Smooth muscle cell of the brain vasculature (primary cell): ENCODE results near the gene CPED1.

ENCODE experiments used
- DNase-seq: peaks from one replicate; pipeline ENCODE4 v3.0.0-alpha.2; 2012; ENCODE audit warnings: low read depth, low spot score

The CPED1 gene

GRCh38 chr7:121138262-121138933 is 149.9 kb downstream of the CPED1 start:
- DNase-seq, result no peak

GRCh38 chr7:121139427-121139826 is 150.9 kb downstream of the CPED1 start:
- no peak for DNase-seq

GRCh38 chr7:121140790-121141189 is 152.3 kb downstream of the CPED1 start:
- DNase-seq, result no peak

- no peak for DNase-seq
Observed at GRCh38 chr7:121151774-121152221, 163.3 kb downstream of the CPED1 start.

GRCh38 chr7:121153411-121153810 is 164.9 kb downstream of the CPED1 start:
- DNase-seq, result no peak

GRCh38 chr7:121153995-121154394 is 165.5 kb downstream of the CPED1 start:
- no peak for DNase-seq

GRCh38 chr7:121156825-121157224 is 168.3 kb downstream of the CPED1 start:
- no peak for DNase-seq

- DNase-seq, result no peak
Observed at GRCh38 chr7:121157341-121157751, 168.8 kb downstream of the CPED1 start.

GRCh38 chr7:121157885-121158590 is 169.5 kb downstream of the CPED1 start:
- no peak for DNase-seq

GRCh38 chr7:121158665-121159064 is 170.2 kb downstream of the CPED1 start:
- DNase-seq, result no peak

- DNase-seq, result no peak
Observed at GRCh38 chr7:121159553-121159952, 171.0 kb downstream of the CPED1 start.

GRCh38 chr7:121160150-121161008 is 171.9 kb downstream of the CPED1 start:
- no peak for DNase-seq

- DNase-seq, result no peak
Observed at GRCh38 chr7:121163699-121164098, 175.2 kb downstream of the CPED1 start.

- no peak for DNase-seq
Observed at GRCh38 chr7:121164247-121164646, 175.7 kb downstream of the CPED1 start.

- DNase-seq, result no peak
Observed at GRCh38 chr7:121166916-121167315, 178.4 kb downstream of the CPED1 start.

- no peak for DNase-seq
Observed at GRCh38 chr7:121167971-121168370, 179.5 kb downstream of the CPED1 start.

- no peak for DNase-seq
Observed at GRCh38 chr7:121169469-121169868, 181.0 kb downstream of the CPED1 start.

GRCh38 chr7:121172484-121172883 is 184.0 kb downstream of the CPED1 start:
- no peak for DNase-seq

GRCh38 chr7:121175826-121176225 is 187.3 kb downstream of the CPED1 start:
- no peak for DNase-seq

- DNase-seq, result no peak
Observed at GRCh38 chr7:121178452-121178851, 189.9 kb downstream of the CPED1 start.

- DNase-seq, result no peak
Observed at GRCh38 chr7:121178869-121179497, 190.5 kb downstream of the CPED1 start.
